GM19043 (cell line): ENCODE measurements around the gene SLC7A9.
"Not testable (repeated sequence)": the region's sequence is repeated elsewhere in the genome, so short reads cannot be mapped to it uniquely, and the experiment has no call there.

ENCODE experiments used
- ATAC-seq: cut with Tn5 transposase; IDR thresholded peaks from one replicate; pipeline ENCODE4 v1.9.1; 2021; ENCODE audit warnings: low read depth; ENCODE audit not compliant: unreplicated experiment

SLC7A9 gene

DNA sequence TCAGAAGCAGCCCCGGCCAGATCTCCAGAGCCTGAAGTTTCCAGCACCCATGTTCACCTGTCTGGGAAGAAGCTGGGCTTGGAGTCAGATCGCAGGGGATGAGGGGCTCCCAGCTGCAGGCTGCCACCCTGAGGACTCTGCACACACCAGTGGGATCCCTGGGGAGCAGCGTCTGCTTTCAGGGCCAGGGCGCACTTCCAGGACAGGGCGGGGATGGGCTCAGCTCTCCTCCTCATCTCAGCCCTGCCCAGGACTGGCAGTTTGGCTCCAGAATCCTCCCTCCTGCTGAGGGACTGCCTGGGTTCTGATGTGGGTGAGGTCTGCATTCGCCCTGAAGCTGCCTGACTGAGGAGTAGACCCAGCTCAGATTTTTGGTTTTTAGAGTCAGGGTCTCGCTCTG, 3.5 kb downstream of the SLC7A9 start:
- no peak for ATAC-seq

DNA sequence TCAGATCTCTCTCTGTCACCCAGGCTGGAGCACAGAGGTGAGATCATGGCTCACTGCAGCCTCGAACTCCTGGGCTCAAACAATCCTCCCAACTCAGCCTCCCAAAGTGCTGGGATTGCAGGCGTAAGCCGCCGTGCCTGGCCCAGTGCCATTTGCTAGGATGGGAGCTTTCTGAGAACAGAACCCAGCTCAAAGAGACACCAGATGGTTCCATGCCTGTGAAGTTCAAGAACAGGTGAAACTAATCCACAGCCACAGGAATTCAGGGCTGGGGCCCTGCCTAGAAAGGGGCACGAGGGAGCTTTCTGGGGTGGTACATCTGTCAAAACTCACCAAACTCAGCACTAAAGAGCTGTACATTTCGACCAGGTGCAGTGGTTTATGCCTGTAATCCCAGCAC, 4.2 kb downstream of the SLC7A9 start:
- no peak for ATAC-seq

DNA sequence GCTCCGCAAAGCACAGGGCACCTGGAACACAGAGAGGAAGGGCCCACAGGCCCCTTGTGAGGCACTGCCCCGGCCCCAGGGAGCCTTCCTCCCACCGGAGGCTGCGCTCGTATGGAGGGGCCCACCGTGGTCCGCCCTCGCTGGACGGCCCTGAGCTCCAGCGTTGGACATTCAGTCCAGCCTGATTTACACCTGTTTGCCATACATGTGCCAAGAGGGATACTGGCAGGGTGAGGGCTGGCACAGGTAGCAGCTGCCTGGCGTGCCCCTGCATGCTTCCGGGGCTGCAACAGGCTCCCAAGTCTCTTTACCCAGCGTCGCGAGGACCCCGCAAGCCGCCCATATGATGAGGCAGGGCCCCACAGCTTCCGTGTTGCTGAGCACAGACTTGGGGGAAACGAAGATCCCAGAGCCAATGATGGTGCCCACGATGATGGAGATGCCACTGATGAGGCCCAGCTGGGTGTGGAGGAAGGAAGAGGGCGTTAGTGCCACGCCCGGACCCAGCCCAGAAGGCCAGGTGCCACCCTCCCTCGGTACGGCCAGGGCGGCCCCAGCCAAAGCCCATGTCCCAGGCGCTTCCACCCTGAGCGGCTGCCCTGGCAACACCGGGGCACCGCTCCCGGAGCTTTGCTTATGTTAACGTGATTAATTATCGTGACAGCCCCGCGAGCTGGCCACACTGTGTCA, 5.1 kb downstream of the SLC7A9 start:
- ATAC-seq = no peak

DNA sequence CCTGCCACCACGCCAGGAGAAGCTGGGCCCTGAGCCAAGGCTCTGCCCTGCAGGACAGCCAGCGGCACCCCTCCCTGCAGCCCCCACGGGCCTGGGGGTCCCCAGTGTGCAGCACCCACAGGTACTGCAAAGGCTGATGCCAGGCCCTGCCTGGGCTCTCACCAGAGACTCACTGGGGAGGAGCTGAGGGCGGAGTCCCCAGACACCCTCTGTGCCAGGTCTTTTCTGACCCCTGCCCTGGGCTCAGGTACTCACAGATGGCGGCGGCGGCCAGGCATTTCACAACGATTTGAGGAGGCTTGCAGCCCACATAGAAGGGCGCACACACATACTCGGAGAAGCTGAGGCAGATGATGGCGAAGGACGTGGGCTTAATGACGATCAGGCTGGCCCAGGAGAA, 5.7 kb downstream of the SLC7A9 start:
- ATAC-seq = no peak

DNA sequence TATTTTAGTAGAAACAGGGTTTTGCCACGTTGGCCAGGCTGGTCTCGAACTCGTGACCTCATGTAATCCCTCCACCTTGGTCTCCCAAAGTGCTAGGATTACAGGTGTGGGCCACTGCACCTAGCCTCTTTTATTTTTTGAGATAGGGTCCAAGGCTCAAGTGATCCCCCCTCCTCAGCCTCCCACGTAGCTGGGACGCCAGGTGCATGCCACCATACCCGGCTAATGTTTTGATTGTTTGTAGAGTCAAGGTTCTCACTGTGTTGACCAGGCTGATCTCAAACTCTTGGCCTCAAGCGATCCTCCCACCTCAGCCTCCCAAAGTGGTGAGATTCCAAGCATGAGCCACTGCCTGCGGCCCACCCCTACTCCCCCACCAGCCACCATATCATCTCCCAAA, 6.3 kb downstream of the SLC7A9 start:
- no peak for ATAC-seq

DNA sequence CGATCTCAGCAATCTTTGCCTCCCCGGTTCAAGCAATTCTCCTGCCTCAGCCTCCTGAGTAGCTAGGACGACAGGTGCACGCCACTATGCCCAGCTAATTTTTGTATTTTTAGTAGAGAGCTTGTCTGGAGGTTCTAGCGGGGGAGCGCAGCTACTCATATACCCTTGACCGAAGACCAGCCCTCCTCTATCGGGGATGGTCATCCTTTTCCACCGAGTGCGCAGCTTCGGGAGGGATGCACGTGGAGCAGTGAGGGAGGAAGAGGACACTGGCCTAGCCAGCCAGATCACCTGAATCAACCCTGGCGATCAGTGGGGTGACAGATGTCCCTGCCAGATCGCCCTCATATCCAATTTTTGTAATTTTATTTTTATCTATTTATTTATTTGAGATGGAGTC, 6.8 kb downstream of the SLC7A9 start:
- no peak for ATAC-seq

DNA sequence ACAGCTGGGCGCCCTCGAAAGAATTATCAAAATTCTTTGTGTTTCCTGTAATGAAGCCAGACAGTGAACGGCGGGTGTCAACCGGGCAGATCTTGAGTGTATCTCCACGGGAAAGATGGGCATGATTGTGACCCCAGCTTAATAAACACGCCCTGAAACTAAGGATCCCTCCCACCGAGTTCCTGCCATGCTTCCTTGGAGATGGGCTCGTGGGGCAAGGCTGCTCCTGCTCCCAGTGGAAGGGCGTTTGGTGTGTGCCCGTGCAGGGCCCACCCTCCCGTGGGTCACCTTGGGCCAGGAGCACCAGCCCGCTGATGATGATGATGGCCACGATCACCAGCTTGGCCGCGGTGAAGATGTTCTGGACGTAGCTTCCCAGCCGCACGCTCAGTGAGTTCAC, 7.4 kb downstream of the SLC7A9 start:
- no peak for ATAC-seq

DNA sequence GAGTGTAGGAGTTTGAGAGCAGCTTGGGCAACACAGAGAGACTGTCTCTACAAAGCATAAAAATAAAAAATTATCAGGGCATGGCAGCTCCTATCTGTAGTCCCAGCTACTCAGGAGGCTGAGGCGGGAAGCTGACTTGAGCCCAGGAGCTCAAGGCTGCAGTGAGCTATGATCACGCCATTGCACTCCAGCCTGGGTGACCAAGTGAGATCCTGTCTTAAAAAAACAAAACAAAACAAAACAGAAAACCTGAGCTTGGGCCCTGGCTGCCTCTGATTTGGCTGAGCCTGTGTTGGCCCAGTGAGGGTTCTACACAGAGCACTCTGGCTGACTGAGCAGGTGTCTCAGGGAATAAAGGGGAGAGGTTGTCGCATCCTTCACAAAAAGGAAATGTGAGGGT, 8.0 kb downstream of the SLC7A9 start:
- ATAC-seq = no peak

DNA sequence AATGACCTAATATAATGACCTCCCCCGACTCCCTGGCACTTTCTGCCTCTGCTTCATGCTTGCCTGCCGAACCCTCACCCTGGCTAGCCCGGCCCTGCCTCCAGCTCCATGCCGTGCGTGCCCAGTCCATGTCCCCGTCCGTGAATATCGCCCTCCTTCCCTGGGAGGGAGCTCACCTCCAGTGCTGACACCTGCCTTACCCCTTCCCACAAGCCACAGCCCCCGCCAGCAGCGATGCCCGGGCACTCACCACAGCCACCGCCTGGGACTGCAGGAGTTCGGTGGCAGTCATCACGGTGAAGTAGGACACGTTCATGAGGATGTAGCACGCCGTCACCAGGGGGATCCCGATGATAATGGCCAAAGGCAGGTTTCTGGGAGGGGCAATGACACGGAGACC, 10.0 kb downstream of the SLC7A9 start:
- ATAC-seq = no peak

DNA sequence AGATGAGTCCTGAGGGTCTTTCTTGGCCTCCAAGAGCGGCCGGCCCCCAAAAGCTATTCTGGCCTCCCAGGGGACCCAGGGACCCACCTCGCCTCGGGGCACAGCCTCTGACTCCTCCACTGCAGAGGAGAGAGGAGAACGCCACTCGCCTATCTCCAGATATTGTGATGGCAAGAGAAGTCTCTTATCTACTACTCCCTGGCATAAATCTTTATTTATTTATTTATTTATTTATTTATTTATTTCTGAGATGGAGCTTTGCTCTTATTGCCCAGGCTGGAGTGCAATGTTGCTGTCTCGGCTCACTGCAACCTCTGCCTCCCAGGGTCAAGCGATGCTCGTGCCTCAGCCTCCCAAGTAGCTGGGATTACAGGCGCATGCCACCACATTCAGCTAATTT, 11.0 kb downstream of the SLC7A9 start:
- no peak for ATAC-seq

DNA sequence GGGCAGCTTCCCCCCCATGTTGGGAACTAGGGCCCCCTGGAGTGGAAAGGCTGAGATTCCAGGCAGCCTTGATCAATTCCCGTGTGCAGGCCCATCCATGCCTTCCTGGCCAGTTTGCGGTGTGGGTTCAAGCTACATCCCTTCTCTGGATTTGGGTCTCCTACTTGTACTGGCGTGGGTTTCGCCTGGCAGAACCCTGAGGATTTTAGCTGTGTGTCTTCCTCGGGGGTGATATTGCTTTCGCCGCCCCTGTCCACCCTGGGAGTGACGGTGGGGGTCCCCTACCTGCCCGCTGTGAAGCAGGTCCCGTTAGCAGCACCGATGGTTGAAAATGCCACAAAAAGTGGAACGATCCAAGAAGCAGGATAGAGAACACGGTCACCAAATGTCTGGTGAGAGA, 11.4 kb downstream of the SLC7A9 start:
- no peak for ATAC-seq

DNA sequence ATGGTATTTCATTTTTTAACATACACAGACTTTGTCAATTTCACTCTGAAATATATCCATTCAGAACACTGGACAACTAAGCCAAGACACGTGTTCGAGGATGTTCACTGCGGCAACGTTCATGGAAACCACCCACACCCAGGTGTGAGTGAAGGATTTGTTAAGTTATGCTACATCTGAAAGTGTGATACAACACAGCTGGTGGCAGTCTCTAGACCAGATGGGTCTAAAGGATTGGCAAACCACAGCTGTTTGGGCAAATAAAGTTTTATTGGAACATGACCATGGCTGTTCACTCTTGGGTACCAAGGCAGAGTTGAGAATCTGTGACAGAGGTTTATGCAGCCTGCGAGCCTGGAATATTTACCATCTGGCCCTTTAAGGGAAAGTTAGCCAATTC, 12.0 kb downstream of the SLC7A9 start:
- ATAC-seq = no peak

DNA sequence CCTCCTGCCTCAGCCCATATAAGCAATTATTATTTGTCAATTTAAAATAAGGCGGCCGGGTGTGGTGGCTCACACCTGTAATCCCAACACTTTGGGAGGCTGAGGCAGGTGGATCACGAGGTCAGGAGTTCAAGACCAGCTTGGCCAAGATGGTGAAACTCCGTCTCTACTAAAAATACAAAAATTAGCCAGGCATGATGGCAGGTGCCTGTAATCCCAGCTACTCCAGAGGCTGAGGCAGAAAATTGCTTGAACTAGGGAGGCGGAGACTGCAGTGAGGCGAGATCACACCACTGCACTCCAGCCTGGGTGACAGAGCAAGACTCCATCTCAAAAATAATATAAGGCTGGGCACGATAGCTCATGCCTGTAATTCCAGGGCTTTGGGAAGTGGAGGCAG, 12.7 kb downstream of the SLC7A9 start:
- not testable (repeated sequence) for ATAC-seq

DNA sequence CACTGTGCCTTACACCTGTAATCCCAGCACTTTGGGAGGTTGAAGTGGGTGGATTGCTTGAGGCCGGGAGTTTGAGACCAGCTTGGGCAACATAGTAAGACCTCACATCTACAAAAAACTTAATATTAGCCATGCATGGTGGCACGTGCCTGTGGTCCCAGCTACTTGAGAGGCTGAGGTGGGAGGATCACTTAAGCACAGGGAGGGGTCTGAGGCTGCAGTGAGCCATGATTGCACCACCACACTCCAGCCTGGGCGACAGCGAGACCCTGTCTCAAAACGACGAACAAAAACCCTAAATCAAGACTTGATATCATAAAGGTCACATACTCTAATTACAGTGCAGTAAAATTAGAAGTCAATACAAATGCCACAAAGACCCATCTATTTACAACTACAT, 17.4 kb downstream of the SLC7A9 start:
- no peak for ATAC-seq

DNA sequence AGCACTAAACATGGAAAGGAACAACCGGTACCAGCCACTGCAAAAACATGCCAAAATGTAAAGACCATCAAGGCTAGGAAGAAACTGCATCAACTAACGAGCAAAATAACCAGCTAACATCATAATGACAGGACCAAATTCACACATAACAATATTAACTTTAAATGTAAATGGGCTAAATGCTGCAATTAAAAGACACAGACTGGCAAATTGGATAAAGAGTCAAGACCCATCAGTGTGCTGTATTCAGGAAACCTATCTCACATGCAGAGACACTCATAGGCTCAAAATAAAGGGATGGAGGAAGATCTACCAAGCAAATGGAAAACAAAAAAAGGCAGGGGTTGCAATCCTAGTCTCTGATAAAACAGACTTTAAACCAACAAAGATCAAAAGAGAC, 21.5 kb downstream of the SLC7A9 start:
- not testable (repeated sequence) for ATAC-seq

DNA sequence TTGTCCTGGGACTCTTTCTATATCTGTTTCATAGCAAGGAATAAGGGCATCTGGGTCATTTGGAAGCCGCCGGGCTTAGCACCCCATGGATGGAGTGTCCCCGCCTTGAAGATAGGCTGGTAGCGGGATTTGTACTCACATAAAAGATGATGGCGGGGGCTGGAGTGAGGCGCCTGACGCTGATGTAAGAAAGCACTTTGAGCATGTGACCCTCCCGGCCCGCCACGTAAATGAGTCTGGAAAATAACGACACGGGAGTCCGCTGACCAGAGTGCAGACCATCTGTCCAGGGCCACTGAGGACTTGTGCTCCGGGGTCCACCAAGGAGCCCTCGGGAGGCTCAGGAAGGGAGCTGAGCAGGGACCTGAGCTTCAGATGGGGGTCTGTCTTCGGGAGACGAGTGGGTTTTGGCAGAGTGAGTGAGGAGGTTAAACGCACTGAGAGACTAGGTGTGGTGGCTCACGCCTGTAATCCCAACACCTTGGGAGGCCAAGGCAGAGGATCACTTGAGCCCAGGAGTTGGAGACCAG, 25.8 kb downstream of the SLC7A9 start:
- no peak for ATAC-seq

DNA sequence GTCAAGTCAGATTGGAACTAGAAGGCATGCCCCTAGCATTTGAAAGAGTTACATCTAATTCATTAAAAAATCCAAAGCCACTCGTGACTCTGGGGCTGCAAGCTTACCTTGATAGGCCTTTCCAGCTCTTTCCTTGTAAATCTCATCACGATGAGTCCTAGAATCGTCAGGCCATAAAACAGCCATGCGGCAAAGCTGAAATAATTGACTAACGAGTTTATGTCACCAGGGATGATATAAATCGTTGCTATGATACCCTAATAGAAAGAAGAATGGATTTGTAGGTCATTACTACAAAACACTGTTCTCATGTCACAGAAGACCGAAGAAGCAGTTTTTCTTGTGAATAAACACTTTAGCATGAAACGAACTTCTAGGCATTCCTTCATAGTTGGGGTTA, 27.5 kb downstream of the SLC7A9 start:
- ATAC-seq = no peak

DNA sequence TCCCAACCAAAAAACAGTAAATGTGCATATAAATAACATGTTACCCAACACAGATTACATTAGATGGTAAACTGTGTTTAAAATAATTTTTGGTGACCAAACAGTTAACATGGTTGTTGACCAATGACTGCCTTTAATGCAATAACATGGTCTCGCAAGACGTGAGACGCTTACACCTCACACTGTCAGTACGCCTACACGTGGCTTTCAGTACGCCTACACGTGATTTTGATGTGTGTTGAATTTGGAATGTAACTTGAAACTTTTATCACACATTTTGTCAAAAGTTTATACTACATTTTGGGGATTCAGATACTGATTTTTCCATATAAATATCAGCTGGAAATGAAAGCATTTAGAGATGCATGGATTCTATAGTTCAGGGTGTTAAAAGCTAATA, 32.0 kb downstream of the SLC7A9 start:
- no peak for ATAC-seq

DNA sequence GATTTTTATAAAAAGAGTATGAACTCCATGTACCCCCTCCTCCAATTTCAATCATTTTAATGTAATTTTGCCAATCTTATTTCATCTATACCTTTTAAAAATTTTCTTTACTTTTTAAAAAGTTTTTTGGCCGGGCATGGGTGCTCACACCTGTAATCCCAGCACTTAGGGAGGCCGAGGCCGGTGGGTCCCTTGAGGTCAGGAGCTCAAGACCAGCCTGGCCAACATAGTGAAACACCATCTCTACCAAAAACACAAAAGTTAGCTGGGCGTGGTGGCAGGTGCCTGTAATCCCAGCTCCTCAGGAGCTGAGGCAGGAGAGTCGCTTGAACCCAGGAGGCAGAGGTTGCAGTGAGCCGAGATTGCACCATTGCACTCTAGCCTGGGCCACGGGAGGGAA, 36.2 kb downstream of the SLC7A9 start:
- not testable (repeated sequence) for ATAC-seq

DNA sequence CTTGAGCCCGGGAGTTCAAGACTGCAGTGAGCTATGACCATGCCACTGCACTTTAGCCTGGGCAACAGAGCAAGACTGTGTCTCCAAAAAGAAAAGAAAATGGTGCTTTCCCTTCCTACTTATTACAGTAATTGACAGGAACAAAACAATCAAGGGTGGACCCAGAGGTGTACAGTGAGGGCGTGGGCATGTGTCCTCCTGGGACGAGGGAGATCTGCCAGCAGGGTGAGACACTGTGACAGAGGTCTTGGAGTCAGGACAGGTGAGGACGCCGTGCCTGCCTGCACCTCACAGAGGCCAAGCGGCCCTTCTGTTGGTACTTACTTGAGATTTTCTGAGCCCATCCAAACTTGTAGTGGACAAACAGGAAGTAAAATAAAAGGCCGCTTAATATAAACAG, 36.7 kb downstream of the SLC7A9 start:
- ATAC-seq = not testable (repeated sequence)

DNA sequence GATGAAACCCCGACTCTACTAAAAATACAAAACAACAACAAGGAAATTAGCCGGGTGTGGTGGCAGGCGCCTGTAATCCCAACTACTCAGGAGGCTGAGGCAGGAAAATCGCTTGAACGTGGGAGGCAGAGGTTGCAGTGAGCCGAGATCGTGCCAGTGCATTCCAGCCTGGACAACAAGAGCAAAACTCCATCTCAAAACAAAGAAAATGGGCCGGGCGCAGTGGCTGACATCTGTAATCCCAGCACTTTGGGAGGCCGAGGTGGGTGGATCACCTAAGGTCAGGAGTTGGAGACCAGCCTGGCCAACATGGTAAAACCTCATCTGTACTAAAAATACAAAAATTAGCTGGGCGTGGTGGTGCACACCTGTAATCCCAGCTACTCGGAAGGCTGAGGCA, 37.5 kb downstream of the SLC7A9 start:
- not testable (repeated sequence) for ATAC-seq

DNA sequence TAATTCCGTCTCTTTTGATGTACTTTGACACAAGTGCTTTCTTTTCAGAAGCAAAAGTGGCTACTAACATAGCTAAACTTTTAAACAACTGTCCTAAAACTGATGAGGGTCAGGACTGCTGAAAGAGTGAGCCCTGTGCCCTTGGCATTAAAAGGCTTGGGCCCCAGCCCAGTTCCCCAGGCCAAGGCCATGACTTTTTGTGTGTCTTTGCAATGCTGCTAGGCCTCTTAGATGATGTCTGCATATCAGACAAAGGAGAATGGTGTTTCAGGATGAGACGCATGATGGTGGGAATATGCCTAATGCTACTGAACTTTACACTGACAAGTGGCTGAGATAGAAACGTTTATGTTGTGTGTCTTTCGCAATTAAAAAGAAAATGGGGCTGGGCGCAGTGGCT, 38.0 kb downstream of the SLC7A9 start:
- no peak for ATAC-seq
